Measurements from ENCODE around the gene ZMIZ2. TPM values are rescaled to one million over a fixed set of nuclear protein-coding genes. Genes with fewer than 3 reads are reported as not detected.

The ZMIZ2 gene
- total RNA-seq, 1 donor from 2014 or later, result 54.3 TPM

GRCh38 chr7:44706788-44707557 is 41.7 kb upstream of the ZMIZ2 start:
- Histone ChIP-seq H3K4me1 (no peaks in the 10 kb centered on the region), H3K9me3 (no peaks in the 10 kb centered on the region), H3K4me3 (no peak overlapping the region), H3K27me3 (no peaks in the 10 kb centered on the region), H3K36me3 (peaks cover 0 to 30% of the 10 kb centered on the region in 2 donors), H3K27ac (no peak overlapping the region)
- intact Hi-C loops (cut with DNase I), result no loop called here
- TF ChIP-seq POLR2A (IDR thresholded peaks at IDR 0.05) (no peak), CTCF (IDR thresholded peaks at IDR 0.05) (no peak), POLR2AphosphoS5 (IDR thresholded peaks at IDR 0.05; ENCODE audit: insufficient read depth in 1 of 2, low read depth in 1 of 2) (no peak)
- DNase-seq (ENCODE audit: extremely low spot score in 2 of 2), result no peak

- Histone ChIP-seq H3K27ac (no peak overlapping the region), H3K4me3 (no peak overlapping the region), H3K27me3 (no peaks in the 10 kb centered on the region), H3K9me3 (no peaks in the 10 kb centered on the region), H3K4me1 (no peaks in the 10 kb centered on the region), H3K36me3 (peaks cover 0 to 30% of the 10 kb centered on the region in 2 donors)
- no peak for DNase-seq (ENCODE audit: extremely low spot score in 2 of 2)
- no peak for TF ChIP-seq POLR2AphosphoS5 (IDR thresholded peaks at IDR 0.05; ENCODE audit: insufficient read depth in 1 of 2, low read depth in 1 of 2)
- TF ChIP-seq POLR2A (IDR thresholded peaks at IDR 0.05), result no peak
- no peak for TF ChIP-seq CTCF (IDR thresholded peaks at IDR 0.05)
- intact Hi-C loops (cut with DNase I), result no loop called here
These were observed 41.0 kb upstream of the ZMIZ2 start for GRCh38 chr7:44707558-44708230.

- Histone ChIP-seq H3K9me3 (no peaks in the 10 kb centered on the region), H3K27ac (no peak overlapping the region), H3K36me3 (peaks cover 0 to 30% of the 10 kb centered on the region in 2 donors), H3K4me3 (no peak overlapping the region), H3K27me3 (no peaks in the 10 kb centered on the region), H3K4me1 (no peaks in the 10 kb centered on the region)
- TF ChIP-seq CTCF (IDR thresholded peaks at IDR 0.05) (no peak), POLR2A (IDR thresholded peaks at IDR 0.05) (no peak), POLR2AphosphoS5 (IDR thresholded peaks at IDR 0.05; ENCODE audit: insufficient read depth in 1 of 2, low read depth in 1 of 2) (no peak)
- DNase-seq (ENCODE audit: extremely low spot score in 2 of 2), result no peak
- intact Hi-C loops (cut with DNase I), result no loop called here
These were observed 39.4 kb upstream of the ZMIZ2 start for GRCh38 chr7:44709011-44709915.

GRCh38 chr7:44709945-44710596 is 38.6 kb upstream of the ZMIZ2 start:
- no peak for DNase-seq (ENCODE audit: extremely low spot score in 2 of 2)
- intact Hi-C loops (cut with DNase I), result no loop called here
- H3K36me3 ChIP-seq, result peaks cover 0 to 30% of the 10 kb centered on the region in 2 donors

More at GRCh38 chr7:44709945-44710596, 38.6 kb upstream of the ZMIZ2 start:
- no peaks in the 10 kb centered on the region for H3K9me3 ChIP-seq
- no peak overlapping the region for H3K27ac ChIP-seq
- H3K4me1 ChIP-seq, result no peaks in the 10 kb centered on the region
- H3K4me3 ChIP-seq, result no peak overlapping the region
- no peak for TF ChIP-seq POLR2A (IDR thresholded peaks at IDR 0.05)
- no peak for TF ChIP-seq CTCF (IDR thresholded peaks at IDR 0.05)
- no peak for TF ChIP-seq POLR2AphosphoS5 (IDR thresholded peaks at IDR 0.05; ENCODE audit: insufficient read depth in 1 of 2, low read depth in 1 of 2)
- H3K27me3 ChIP-seq, result no peaks in the 10 kb centered on the region

All from vagina (tissue), 2 donors.